NCI-H1417 (cell line): ENCODE data around the gene BRPF3.

ENCODE experiments used
- DNase-seq, 3 experiments: peaks; one replicate each; lab custom pipeline; 2025; lab: John Stamatoyannopoulos, UW

BRPF3 gene

GRCh38 chr6:36232172-36232571, 35.6 kb downstream of the BRPF3 start:
- no peak for DNase-seq

- no peak for DNase-seq
Measured at GRCh38 chr6:36235309-36235708, 38.8 kb downstream of the BRPF3 start.

GRCh38 chr6:36235862-36236261, 39.3 kb downstream of the BRPF3 start:
- no peak for DNase-seq

DNA sequence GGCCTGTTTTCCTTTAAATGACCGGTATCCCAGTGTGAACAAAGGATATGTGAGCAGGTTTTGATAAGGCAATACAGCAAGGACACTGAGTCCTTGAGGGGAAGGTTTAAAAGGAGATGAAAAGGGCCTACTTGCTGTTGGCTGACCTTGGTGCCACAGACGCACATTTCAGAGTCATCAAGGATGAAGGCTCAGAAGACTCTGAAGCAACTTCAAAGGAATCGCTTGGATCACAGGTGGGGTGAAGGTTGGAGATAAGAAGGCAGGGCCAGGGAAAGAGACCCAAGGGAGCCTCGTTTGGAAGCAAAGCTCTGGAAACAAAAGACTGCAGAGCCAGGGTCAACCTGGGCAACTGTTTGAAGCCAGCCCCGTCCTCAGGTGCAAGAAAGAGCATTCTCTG, 43.2 kb downstream of the BRPF3 start:
- DNase-seq: no peak

GRCh38 chr6:36241728-36242127, 45.2 kb downstream of the BRPF3 start:
- no peak for DNase-seq

DNA sequence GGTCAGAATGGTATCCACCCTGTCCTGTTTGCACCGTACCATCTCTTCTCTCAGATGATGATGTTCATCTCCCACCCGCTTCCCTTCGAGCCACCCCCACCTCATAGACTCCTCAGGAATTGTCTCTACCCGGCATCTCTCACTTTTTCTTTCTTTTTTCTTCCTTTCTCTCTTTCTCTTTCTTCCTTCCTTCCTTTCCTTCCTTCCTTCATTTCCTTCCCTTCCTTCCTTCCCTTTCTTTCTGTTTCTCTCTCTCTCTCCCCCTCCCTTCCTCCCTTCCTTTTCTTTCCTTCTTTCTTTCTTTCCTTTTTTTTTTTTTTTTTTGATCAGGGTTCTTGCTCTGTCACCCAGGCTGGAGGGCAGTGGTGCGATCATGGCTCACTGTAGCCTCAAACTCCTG, 45.6 kb downstream of the BRPF3 start:
- no peak for DNase-seq

GRCh38 chr6:36242626-36243025, 46.1 kb downstream of the BRPF3 start:
- no peak for DNase-seq

DNA sequence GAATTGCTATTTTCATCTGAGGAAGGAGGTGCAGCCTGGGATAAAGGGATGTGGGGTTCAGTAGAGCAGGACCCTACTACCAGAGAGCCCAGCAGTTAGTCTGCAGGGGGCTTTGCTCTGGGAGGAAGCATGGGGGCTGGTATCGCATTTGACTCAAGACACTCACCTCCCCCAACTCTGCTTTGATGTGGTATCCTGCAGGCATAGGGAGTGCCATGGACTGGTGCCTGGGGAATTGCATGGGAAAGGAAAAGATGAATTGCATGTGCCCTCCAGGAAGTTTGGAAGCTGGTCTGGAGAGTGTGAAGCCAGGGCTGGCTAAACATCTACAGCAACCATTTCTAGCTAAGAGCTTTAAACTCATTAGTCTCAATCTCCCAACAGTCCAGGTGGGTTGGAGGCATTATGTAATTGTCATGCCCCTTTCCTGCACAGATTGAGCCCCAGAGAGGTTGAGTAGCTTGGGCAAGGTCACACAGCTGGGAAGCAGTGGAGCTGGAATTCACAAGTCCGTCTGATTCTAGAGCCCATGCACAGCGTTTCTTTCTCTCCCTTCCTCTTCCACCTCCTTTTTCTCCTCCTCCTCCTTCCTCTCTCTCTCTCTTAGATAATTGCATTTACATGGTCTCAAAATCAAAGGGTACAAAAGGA, 47.1 kb downstream of the BRPF3 start:
- no peak for DNase-seq

- no peak for DNase-seq
Measured at GRCh38 chr6:36244641-36245280, 48.2 kb downstream of the BRPF3 start.

DNA sequence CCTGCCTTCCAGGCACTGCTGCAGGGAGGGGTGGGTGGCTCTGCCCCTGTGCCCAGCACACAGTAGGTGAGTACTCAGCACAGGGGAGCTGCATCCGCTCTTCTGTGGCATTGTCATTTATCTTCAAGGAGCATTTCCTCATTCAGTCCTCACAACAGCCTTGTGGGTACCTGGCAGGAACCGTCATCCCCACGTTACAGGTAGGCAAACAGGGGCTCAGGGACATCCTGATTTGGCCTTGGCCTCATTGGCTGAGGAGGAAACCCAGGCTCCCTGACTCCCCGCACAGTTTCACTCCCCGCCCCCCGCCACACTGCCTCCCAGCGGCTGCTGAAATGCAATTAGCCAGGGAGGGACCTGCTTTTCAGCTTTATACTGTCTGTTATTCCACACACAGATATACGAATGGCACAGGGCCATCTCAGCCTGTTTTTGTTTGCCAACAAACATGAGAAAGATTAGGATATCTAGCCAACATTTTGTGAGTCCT, 49.1 kb downstream of the BRPF3 start:
- no peak for DNase-seq

DNA sequence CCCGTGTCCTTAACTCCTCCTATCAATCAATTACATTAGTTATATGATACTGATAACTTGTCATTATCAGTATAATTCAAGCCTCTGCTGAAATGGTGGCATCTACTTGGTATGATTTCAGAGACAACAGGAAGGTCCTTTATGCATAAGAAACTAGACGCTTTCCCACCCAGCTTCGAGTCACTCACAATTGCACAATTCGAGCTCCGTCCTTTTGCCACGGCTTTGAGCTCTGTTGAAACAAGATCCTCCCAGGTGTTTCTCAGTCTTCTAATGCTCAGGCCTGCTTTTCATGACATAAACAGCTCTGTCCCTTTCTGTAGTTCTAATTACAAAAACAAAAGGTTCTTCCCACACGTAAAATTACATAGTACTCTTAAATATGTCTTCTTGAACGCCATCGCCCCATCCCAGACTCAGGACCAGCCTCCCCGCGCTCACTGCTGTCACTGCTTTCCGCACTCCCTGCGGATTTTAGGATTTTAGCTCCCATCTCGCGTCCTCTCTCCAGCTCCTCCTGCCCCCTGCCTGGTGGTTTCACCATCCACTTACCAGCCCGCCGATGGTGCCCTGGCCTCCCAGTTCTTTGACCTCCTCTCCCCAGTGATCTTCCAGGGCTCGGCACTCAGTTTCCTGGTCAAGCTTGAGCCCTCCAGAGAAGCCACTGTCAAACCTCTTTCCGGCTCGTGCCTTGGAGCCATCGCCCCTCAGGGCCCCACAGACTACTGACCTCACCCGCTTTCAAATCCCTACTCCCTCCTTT, 50.1 kb downstream of the BRPF3 start:
- DNase-seq: no peak

DNA sequence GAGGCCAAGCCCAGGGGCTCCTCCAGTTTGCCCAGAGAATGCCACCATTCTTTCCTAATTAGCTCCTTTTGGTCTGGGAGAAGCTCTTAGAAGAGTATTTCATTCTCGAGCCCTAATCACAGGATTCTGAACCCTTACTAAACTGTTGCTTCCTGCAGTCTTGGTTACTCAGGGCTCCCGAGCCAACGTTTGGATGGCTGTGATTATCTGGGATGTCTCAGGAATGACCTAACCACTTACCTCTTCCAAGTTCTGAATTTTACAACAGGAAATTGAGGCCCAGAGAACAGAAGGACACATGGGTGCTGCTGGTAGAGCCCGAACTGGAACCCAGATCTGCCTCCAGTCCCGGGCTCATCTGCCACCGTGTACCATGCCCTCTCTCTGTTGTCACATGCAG, 51.1 kb downstream of the BRPF3 start:
- DNase-seq: no peak

- DNase-seq: no peak
Measured at GRCh38 chr6:36248980-36249379, 52.4 kb downstream of the BRPF3 start.

GRCh38 chr6:36249536-36249935, 53.0 kb downstream of the BRPF3 start:
- DNase-seq: no peak

- no peak for DNase-seq
Measured at GRCh38 chr6:36252005-36252404, 55.5 kb downstream of the BRPF3 start.

DNA sequence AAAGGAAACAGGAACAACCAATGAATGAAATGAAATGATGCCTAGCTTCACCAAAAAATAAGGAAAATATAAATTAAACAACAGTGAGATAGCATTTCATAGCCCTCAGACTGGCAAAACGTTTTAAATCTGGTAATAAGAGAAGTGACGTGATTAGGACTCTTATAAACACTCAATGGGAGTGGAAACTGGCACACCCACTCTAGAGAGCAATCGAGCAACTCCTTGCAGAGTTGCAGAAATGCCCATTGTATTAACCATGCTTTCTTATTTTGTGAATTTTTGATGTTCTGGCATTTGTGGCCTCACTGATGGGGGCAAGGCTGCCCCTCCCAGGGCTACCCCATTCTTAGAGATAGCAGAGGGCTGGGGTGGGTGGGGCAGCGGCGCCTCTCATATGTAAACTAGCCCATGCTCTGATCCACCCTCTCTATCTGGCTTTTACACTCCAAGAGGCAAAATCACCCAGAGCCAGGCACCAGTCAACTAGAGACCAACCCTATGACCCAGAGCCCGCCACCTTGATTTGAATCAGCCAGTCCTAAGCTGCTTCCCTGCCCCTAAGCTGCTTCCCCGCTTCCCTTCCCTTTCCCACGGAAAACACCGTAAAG, 67.0 kb downstream of the BRPF3 start:
- no peak for DNase-seq

DNA sequence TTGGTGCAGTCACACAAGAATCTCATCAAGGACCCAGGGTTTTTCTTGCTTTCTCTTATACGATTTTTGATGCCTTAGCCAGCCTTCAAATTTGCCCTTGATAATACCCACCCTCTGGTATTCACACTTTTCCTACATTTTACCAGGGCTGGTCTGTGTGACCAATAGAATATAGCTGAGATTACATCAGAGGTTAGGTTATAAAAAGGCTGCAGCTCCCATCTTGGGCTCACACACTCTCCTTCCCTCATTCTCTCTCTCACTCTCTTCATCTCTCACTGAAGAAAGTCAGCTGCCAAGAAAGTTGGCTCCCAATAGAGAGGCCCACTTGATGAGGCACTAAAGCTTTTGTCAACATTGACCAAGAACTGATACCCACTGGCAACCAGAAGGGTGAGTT, 69.2 kb downstream of the BRPF3 start:
- DNase-seq: no peak

DNA sequence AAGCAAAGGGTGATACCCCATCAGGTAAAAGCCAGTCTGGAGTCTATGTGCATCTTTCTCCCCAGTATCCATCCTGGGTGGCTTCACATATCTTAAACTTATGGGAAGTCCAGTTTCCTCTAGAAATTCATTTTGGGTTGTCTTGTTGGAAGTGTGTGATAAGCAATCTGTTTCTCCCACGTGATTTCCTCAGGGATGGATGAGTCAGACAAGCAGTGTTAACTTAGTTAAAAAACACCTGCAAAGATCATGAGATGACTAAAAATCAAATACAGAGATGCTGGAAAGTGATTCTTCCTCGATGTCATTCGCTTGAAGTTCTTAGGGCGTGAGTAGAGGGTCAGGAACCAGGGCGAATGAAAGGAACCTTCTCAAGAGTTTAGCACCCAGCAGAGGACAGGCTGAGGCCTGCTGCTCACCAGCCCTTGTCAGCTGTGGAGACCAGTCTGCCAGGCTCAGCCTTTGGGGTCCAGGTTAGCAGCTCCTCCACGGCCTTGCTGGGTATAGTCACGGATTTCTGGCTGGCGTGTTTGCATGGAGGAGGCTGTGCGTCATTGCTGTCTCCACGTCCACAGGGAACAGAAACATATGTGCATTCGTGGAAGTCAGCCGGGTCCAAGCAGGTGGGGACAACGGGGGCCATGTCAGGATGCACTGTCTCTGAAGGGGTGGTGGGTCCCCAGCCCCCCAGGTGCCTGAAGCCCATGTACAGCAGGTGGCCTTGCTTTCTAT, 70.5 kb downstream of the BRPF3 start:
- no peak for DNase-seq

GRCh38 chr6:36267731-36268477, 71.4 kb downstream of the BRPF3 start:
- DNase-seq: no peak

- no peak for DNase-seq
Measured at GRCh38 chr6:36268478-36269275, 72.1 kb downstream of the BRPF3 start.
